GM13977 (cell line): ENCODE data around the gene KRTAP10-8.
"Not testable (repeated sequence)": the region's sequence is repeated elsewhere in the genome, so short reads cannot be mapped to it uniquely, and the experiment has no call there.

Experiments used
- DNase-seq: peaks from one replicate; pipeline ENCODE4 v3.0.0; 2012; ENCODE audit warnings: low spot score
- CTCF ChIP-seq: IDR thresholded peaks from 2 replicates; pipeline ENCODE4 v1.5.1; 2012; ENCODE audit warnings: mild to moderate bottlenecking, control low read depth; ENCODE audit not compliant: insufficient read depth; ENCODE audit errors: extremely low read depth, missing control alignments
- in situ Hi-C: fragments of 300-500 bp; cut with MboI; formaldehyde crosslinking; loops from one replicate; pipeline ENCODE4 v1.12.0; 2022; ENCODE audit warnings: low sequenced_read_pairs, low pct_unique_long_range_greater_than_20kb, mixed read lengths, inconsistent platforms; ENCODE audit not compliant: unreplicated experiment

The KRTAP10-8 gene

GRCh38 chr21:44640761-44641160 is 28.9 kb downstream of the KRTAP10-8 start:
- DNase-seq = no peak
- TF ChIP-seq CTCF = no peak
- in situ Hi-C loops = no loop called here

GRCh38 chr21:44643741-44644310 is 31.9 kb downstream of the KRTAP10-8 start:
- in situ Hi-C loops = no loop called here
- no peak for DNase-seq
- TF ChIP-seq CTCF = no peak

- in situ Hi-C loops = no loop called here
- no peak for TF ChIP-seq CTCF
- DNase-seq = no peak
Measured at GRCh38 chr21:44644878-44645277, 33.0 kb downstream of the KRTAP10-8 start.

- in situ Hi-C loops, DNase-seq: not testable (repeated sequence)
Measured at GRCh38 chr21:44646366-44647221, 34.7 kb downstream of the KRTAP10-8 start, which contains the start of gene KRTAP10-11. KRTAP10-11 (plus strand) TSS chr21:44646414; CDS start chr21:44646459, 45 bp downstream.

- TF ChIP-seq CTCF = no peak
- no peak for DNase-seq
- in situ Hi-C loops = no loop called here
Measured at GRCh38 chr21:44647222-44647552, 35.3 kb downstream of the KRTAP10-8 start.

- no peak for DNase-seq
- no peak for TF ChIP-seq CTCF
- in situ Hi-C loops = no loop called here
Measured at GRCh38 chr21:44648557-44649311, 36.9 kb downstream of the KRTAP10-8 start.
